CD4-positive, alpha-beta T cell treated with Interleukin-4 for 4 hours (primary cell): ENCODE data around the gene CRACDL.

ENCODE experiments used
- DNase-seq: peaks from one replicate; pipeline ENCODE4 v3.0.0-alpha.2; 2020

CRACDL gene

DNA sequence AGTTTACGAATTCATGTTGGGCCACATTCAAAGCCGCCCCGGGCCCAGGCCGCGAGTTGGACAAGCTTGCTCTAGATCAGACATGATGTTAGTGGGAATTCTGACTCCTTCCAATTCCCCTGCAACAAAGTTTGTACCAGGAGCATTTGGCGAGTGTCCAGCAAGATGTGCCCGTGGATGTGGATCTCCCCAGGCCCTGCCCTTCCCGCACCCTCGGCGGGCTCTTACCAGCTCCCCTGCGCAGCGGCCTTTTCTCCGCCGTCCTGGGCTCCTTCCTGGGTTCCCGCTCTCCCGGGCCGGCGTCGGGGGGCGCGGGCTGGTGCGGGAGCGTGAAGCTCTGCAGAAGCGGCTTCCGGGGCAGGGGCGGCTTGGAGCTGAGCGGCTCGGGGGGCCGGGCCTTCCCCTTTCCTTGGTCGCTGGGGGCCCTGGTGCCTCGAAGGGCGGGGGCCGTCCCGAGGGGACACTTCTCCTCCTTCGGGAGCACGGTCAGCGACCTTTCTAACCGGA is 114.3 kb downstream of the CRACDL start:
- no peak for DNase-seq

- DNase-seq = no peak
These were observed 116.7 kb downstream of the CRACDL start for GRCh38 chr2:98819231-98819766.

GRCh38 chr2:98818164-98818563 is 117.9 kb downstream of the CRACDL start:
- no peak for DNase-seq

GRCh38 chr2:98816281-98816680 is 119.7 kb downstream of the CRACDL start:
- no peak for DNase-seq

GRCh38 chr2:98815795-98816194 is 120.2 kb downstream of the CRACDL start:
- DNase-seq = no peak

DNA sequence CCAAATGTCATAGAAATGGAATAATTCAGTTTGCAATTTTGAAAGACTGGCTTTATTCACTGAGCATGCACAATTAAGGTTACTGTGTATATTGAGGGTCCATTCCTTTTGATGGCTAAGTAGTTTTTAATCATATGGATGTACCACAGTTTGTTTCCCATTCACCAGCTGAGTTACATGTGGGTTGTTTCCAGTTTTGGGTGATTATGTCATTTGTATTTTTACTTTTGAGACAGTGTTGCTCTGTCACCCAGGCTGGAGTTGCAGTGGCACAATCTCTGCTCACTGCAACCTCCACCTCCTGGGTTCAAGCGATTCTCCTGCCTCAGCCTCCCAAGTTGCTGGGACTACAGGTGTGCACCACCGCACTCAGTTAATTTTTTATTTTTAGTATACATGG is 124.3 kb downstream of the CRACDL start:
- DNase-seq = no peak

DNA sequence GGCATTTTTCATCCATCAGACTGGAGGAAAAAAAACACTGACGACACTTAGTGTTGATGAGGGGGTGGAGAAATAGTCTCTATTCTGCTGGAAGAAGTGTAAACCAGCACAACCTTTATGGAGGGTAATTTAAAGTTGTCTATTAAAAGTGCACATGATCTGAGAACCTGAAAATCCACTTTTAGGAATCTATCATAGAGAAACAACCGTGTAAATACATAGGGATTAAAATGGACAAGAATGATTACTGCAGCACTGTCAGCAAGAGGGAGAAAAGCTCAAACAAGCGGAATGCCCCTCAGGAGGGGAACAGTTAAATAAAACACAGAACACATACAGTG is 125.5 kb downstream of the CRACDL start:
- DNase-seq = no peak

DNA sequence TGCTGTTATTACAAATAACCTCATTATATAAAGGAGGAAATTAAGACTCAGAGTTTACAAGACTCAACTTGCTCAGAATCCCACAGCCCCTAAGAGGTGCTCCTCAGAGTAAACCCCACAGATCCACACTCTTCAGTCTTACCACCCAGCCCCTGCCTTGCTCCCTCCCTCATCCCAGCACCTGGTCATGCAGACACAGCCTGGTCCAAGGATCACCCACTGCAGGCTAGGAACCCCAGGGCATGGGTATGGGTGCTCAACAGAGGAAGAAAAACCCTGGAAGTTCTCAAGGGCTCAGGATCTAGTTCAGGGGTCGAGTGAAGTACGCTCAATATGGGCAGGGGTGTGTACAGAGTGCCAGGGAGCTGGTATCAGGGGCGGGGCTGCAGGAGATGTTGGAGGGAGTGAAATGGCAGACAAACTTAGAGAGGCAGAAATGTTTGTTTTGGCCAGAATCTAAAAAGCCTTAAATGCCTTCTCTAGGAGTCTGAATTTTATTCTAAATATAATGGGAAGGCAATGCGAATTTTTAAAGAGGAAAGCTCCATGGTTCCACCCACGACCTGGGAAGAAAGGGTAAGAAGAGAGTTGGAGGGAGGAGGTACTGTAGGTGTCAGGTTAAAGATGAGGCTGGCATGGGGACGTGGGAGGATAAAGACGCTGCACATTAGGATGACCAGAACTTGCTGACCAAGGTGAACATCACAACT is 126.0 kb downstream of the CRACDL start:
- DNase-seq = no peak

GRCh38 chr2:98809116-98809515 is 126.9 kb downstream of the CRACDL start:
- no peak for DNase-seq

GRCh38 chr2:98808546-98808945 is 127.5 kb downstream of the CRACDL start:
- no peak for DNase-seq

DNA sequence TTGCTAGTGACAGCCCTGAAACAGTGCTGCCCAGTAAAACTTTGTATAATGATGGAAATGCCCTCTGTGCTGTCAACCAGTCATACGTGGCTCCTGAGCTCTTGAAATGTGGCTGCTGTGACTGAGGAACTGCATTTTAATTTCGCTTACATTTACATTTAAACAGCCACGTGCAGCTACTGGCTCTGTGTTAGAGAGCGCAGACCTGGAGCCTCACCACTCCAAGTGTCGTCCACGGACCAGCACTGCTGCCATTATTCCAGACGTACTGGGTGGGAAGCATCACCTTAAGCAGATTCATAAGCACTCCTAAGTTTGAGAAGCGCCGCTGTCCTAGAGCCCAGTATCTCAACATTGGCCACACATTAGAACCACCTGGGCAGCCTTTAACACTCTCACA is 128.1 kb downstream of the CRACDL start:
- DNase-seq = no peak

GRCh38 chr2:98807221-98807620 is 128.8 kb downstream of the CRACDL start:
- peak; percentile 65 for DNase-seq

DNA sequence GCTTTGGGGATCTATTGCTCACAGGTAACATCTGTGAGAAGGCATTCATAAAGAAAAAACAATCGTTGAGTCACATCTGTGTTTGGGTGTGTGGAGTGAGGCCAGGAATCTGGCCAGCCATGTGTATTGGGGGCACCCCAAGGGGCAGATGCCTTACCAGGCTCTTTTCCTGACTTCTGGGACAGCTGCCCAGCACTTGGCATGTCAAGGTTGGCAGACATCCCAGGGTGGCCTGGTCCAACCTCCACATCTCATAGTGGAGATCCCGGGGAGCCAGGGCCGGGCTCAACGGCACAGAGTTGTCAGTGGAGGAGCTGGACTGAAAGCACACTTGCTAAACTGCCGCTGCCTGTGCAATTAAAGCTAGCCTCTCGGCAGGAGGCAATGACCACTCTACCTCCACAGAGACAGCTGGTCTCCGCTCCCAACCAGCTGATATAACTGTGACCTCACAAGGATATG is 129.8 kb downstream of the CRACDL start:
- DNase-seq = no peak

- no peak for DNase-seq
These were observed 130.4 kb downstream of the CRACDL start for GRCh38 chr2:98805412-98806171.

GRCh38 chr2:98804736-98805135 is 131.3 kb downstream of the CRACDL start:
- DNase-seq = no peak

GRCh38 chr2:98804265-98804650 is 131.8 kb downstream of the CRACDL start:
- DNase-seq = no peak

- no peak for DNase-seq
These were observed 132.4 kb downstream of the CRACDL start for GRCh38 chr2:98803405-98804264.

DNA sequence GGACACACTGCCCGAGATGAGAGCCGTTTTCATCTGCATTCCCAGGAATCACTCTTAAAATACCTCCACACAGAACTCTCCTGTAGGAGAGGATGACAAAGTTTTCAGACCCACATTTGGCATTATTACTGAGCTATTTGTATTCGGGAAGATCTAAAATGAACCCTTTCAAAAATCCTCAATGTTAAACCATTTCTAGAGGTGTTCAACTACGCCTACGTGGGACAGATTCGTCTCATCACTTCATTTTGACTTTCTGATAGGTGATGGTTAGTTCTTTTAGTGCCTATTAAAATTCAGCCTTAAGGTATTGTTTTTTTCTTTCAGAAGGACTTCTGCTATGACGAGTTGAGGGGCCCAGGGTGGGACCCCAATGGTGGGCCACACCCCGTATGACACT is 133.7 kb downstream of the CRACDL start:
- no peak for DNase-seq

- DNase-seq = no peak
These were observed 134.1 kb downstream of the CRACDL start for GRCh38 chr2:98801921-98802321.

DNA sequence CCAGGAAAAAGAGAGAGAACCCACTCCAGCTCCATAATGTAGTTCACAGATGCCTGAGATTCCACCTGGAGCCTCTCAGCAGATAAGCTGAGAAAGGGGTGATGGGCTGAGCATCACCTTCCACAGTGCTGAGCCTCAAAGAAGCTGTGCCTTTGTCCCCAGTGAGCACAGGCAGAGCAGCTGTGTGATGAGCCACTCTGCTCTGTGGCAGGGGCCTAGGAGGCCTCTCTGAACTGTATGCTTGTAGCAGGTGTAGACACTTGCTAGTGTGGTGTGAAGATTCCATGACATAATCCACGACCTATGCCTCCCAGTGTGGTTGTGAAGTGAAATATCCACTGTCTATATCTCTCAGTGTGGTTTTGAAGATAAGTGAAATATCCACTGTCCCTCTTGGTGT is 134.7 kb downstream of the CRACDL start:
- DNase-seq = no peak

- no peak for DNase-seq
These were observed 135.5 kb downstream of the CRACDL start for GRCh38 chr2:98800330-98801064.
